Stomach (tissue), 9 donors: ENCODE measurements around the gene ICAM3. TPM values are rescaled to one million over a fixed set of nuclear protein-coding genes. Genes with fewer than 3 reads are reported as not detected.
A peak's percentile ranks its signal among the peaks of the same experiment; 100 is the strongest.

Source experiments
- DNase-seq, 2 donors: peaks; one replicate each; pipeline versions ENCODE4 v3.0.0 to v3.0.0-alpha.2; 2013 to 2019
- H3K27ac ChIP-seq, 5 donors: fragments of 200-600 bp in 4 of 5; sonication (generic) in 4 of 5; one replicate each; pipeline ENCODE4 v1.5.1; 2013 to 2019; ENCODE audit warnings: mild to moderate bottlenecking in 1 of 5, moderate library complexity in 1 of 5
- H3K27me3 ChIP-seq, 3 donors: fragments of 200-600 bp; sonication (generic); one replicate each; pipeline ENCODE4 v1.5.1; 2017 to 2019; ENCODE audit warnings: mixed run types in 1 of 3
- H3K36me3 ChIP-seq, 4 donors: fragments of 200-600 bp; sonication (generic); 1 replicate in 3 of 4; 2 replicates in 1 of 4; pipeline ENCODE4 v1.5.1; 2016 to 2019
- H3K4me1 ChIP-seq, 4 donors: fragments of 200-600 bp; sonication (generic); one replicate each; pipeline ENCODE4 v1.5.1; 2016 to 2019
- H3K4me3 ChIP-seq, 4 donors: fragments of 200-600 bp; sonication (generic) in 3 of 4; one replicate each; pipeline ENCODE4 v1.5.1; 2016 to 2019; ENCODE audit warnings: mild to moderate bottlenecking in 1 of 4
- H3K9me3 ChIP-seq, 4 donors: fragments of 200-600 bp; sonication (generic); one replicate each; pipeline ENCODE4 v1.5.1; 2016 to 2019
- EP300 ChIP-seq: sonication (generic); formaldehyde crosslinking; IDR thresholded peaks from one replicate; pipeline ENCODE4 v1.6.1; 2017; ENCODE audit warnings: antibody characterized with exemption
- POLR2A ChIP-seq, 4 donors: fragments of 450-650 bp; IDR thresholded peaks; one replicate each; pipeline ENCODE4 v1.6.1; 2016; ENCODE audit warnings: antibody characterized with exemption in 4 of 4, control low read depth in 2 of 4, mild to moderate bottlenecking in 1 of 4, moderate library complexity in 1 of 4
- POLR2AphosphoS5 ChIP-seq, 3 donors: sonication (generic); formaldehyde crosslinking; IDR thresholded peaks; one replicate each; pipeline ENCODE4 v1.6.1; 2016; ENCODE audit warnings: antibody characterized with exemption in 3 of 3
- WGBS, 5 donors: extraction: QIAGEN DNeasy Blood & Tissue Kit in 3 of 5; methylation state at CpG; one replicate each; pipeline versions ENCODE4 v1.1.5 to v1.1.7; 2013 to 2018; 5-methylcytosine and 5-hydroxymethylcytosine counted together
- intact Hi-C: fragments of 100-400 bp; cut with DNase I; formaldehyde crosslinking; loops from one replicate; pipeline ENCODE4 v1.15.1; 2023; ENCODE audit warnings: low total_unique reads
- polyA plus RNA-seq, 3 donors: library from polyadenylated mRNA; stranded (reverse); fragments of 200-250 nt; gene quantifications; one replicate each; pipeline ENCODE4 v1.2.3, GENCODE V29; 2013
- small RNA-seq, 4 donors: library from RNA; depleted of rRNA; stranded (forward); fragments of <200 nt; gene quantifications; one replicate each; pipeline ENCODE3, GENCODE V24; 2016
- total RNA-seq, 5 donors: library from RNA; depleted of rRNA; stranded (reverse); fragments of >200 nt; gene quantifications; one replicate each; pipeline versions ENCODE4 v1.1.0 to v1.2.3, GENCODE V29; 2014 to 2016
- TF ChIP-seq, protein P1 (sequence below), 7 experiments: fragments of 450-650 bp in 4 of 7; fragments of 200-600 bp in 3 of 7; sonication (generic) in 3 of 7; IDR thresholded peaks; one replicate each; pipeline ENCODE4 v1.5.1; 2016 to 2019; ENCODE audit warnings: antibody characterized with exemption in 7 of 7, control low read depth in 2 of 7, mild to moderate bottlenecking in 1 of 7
- donor health status: healthy with polysubstance abuse.
- donor health status: Bipolar disorder and iron deficiency.
- donor health status: healthy.

ICAM3 gene
- total and polyA plus RNA-seq, 8 donors = 3.5 to 17.1 (median 8.5) TPM; not detected in 1

DNA sequence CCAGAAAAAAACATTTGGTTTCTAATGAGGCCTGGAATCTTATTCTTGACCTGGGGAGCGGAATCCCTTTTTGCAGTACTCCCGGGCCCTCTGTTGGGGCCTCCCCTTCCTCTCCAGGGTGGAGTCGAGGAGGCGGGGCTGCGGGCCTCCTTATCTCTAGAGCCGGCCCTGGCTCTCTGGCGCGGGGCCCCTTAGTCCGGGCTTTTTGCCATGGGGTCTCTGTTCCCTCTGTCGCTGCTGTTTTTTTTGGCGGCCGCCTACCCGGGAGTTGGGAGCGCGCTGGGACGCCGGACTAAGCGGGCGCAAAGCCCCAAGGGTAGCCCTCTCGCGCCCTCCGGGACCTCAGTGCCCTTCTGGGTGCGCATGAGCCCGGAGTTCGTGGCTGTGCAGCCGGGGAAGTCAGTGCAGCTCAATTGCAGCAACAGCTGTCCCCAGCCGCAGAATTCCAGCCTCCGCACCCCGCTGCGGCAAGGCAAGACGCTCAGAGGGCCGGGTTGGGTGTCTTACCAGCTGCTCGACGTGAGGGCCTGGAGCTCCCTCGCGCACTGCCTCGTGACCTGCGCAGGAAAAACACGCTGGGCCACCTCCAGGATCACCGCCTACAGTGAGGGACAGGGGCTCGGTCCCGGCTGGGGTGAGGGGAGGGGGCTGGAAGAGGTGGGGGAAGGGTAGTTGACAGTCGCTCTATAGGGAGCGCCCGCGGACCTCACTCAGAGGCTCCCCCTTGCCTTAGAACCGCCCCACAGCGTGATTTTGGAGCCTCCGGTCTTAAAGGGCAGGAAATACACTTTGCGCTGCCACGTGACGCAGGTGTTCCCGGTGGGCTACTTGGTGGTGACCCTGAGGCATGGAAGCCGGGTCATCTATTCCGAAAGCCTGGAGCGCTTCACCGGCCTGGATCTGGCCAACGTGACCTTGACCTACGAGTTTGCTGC is 52.4 kb downstream of the ICAM3 start, which contains the start of gene ICAM4:
Gene ICAM4, plus strand, starts transcription at position 153 of the 935 bp plus-strand sequence. Its CDS starts 58 bp downstream, at position 211.
- H3K27ac ChIP-seq = peak within 1 kb of the TSS in 2 of 5 donors; percentile 1 to 44
- H3K36me3 ChIP-seq = peaks cover 11 to 42% (median 34%) of the 10 kb centered on the region in 4 donors
- peak within 1 kb of the TSS; percentile 9 to 38 (median 22) for H3K4me3 ChIP-seq

GRCh38 chr19:10285393-10285792 is 54.0 kb downstream of the ICAM3 start:
- Histone ChIP-seq H3K27me3 (peaks cover 21 to 63% (median 37%) of the 10 kb centered on the region in 3 donors), H3K4me1 (peaks cover 32 to 46% (median 43%) of the 10 kb centered on the region in 4 donors), H3K9me3 (no peaks in the 10 kb centered on the region), H3K36me3 (peaks cover 11 to 56% (median 41%) of the 10 kb centered on the region in 4 donors), H3K4me3 (no peak overlapping the region), H3K27ac (no peak overlapping the region)
- DNase-seq = no peak
- no peak for TF ChIP-seq POLR2AphosphoS5 (IDR thresholded peaks at IDR 0.05)
- no peak for TF ChIP-seq POLR2A (IDR thresholded peaks at IDR 0.05)
- TF ChIP-seq EP300 = no peak
- 88 to 95% (median 91%) methylated on average over 4 of the region's 4 CpGs for WGBS, 5 donors
- intact Hi-C loops = no loop called here

More for the DNA sequence above, 52.4 kb downstream of the ICAM3 start, which contains the start of gene ICAM4:
- Histone ChIP-seq H3K27me3 (peaks cover 21 to 80% (median 54%) of the 10 kb centered on the region in 3 donors), H3K9me3 (no peaks in the 10 kb centered on the region), H3K4me1 (peaks cover 49 to 63% (median 60%) of the 10 kb centered on the region in 4 donors)
- intact Hi-C loops = no loop called here
- no peak for TF ChIP-seq EP300
- TF ChIP-seq POLR2A (IDR thresholded peaks at IDR 0.05) = no peak
- no peak for TF ChIP-seq POLR2AphosphoS5 (IDR thresholded peaks at IDR 0.05)
- TF ChIP-seq, protein P1, sequence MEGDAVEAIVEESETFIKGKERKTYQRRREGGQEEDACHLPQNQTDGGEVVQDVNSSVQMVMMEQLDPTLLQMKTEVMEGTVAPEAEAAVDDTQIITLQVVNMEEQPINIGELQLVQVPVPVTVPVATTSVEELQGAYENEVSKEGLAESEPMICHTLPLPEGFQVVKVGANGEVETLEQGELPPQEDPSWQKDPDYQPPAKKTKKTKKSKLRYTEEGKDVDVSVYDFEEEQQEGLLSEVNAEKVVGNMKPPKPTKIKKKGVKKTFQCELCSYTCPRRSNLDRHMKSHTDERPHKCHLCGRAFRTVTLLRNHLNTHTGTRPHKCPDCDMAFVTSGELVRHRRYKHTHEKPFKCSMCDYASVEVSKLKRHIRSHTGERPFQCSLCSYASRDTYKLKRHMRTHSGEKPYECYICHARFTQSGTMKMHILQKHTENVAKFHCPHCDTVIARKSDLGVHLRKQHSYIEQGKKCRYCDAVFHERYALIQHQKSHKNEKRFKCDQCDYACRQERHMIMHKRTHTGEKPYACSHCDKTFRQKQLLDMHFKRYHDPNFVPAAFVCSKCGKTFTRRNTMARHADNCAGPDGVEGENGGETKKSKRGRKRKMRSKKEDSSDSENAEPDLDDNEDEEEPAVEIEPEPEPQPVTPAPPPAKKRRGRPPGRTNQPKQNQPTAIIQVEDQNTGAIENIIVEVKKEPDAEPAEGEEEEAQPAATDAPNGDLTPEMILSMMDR (IDR thresholded peaks at IDR 0.05) = no peak
- 4 to 6% (median 5%) methylated on average over 31 to 59 of the region's 59 CpGs for WGBS, 5 donors
- peak; percentile 81 to 86 for DNase-seq

DNA sequence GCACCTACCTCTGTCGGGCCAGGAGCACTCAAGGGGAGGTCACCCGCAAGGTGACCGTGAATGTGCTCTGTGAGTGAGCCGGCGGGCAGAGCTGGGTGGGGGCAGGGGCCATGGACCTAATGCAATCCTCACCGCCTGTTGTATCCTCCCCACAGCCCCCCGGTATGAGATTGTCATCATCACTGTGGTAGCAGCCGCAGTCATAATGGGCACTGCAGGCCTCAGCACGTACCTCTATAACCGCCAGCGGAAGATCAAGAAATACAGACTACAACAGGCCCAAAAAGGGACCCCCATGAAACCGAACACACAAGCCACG is 54.5 kb downstream of the ICAM3 start:
- Histone ChIP-seq H3K27me3 (peaks cover 21 to 59% (median 32%) of the 10 kb centered on the region in 3 donors), H3K4me3 (no peak overlapping the region), H3K27ac (no peak overlapping the region), H3K4me1 (peaks cover 27 to 42% (median 38%) of the 10 kb centered on the region in 4 donors), H3K36me3 (peaks cover 11 to 61% (median 43%) of the 10 kb centered on the region in 4 donors), H3K9me3 (no peaks in the 10 kb centered on the region)
- TF ChIP-seq, protein P1 (IDR thresholded peaks at IDR 0.05) = no peak
- TF ChIP-seq POLR2A (IDR thresholded peaks at IDR 0.05) (no peak), EP300 (no peak), POLR2AphosphoS5 (IDR thresholded peaks at IDR 0.05) (no peak)
- intact Hi-C loops = no loop called here
- WGBS, 5 donors = 90 to 98% (median 94%) methylated on average over 13 of the region's 13 CpGs
- DNase-seq = no peak

DNA sequence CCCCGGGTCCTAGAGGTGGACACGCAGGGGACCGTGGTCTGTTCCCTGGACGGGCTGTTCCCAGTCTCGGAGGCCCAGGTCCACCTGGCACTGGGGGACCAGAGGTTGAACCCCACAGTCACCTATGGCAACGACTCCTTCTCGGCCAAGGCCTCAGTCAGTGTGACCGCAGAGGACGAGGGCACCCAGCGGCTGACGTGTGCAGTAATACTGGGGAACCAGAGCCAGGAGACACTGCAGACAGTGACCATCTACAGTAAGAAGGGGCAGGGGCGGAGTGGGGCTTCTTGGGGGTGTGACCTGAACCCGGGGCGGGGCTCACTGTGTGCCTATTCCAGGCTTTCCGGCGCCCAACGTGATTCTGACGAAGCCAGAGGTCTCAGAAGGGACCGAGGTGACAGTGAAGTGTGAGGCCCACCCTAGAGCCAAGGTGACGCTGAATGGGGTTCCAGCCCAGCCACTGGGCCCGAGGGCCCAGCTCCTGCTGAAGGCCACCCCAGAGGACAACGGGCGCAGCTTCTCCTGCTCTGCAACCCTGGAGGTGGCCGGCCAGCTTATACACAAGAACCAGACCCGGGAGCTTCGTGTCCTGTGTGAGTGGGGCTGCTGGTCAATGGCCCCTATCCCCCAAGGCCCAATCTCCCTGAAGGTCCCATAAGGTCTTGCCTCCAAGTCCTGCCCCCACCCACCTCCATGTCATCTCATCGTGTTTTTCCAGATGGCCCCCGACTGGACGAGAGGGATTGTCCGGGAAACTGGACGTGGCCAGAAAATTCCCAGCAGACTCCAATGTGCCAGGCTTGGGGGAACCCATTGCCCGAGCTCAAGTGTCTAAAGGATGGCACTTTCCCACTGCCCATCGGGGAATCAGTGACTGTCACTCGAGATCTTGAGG is 55.1 kb downstream of the ICAM3 start:
- Histone ChIP-seq H3K36me3 (peaks cover 11 to 67% (median 44%) of the 10 kb centered on the region in 4 donors), H3K27ac (no peak overlapping the region), H3K27me3 (peaks cover 15 to 53% (median 26%) of the 10 kb centered on the region in 3 donors), H3K9me3 (no peaks in the 10 kb centered on the region), H3K4me3 (no peak overlapping the region), H3K4me1 (peaks cover 21 to 41% (median 32%) of the 10 kb centered on the region in 4 donors)
- TF ChIP-seq, protein P1 (IDR thresholded peaks at IDR 0.05) = no peak
- TF ChIP-seq POLR2AphosphoS5 (IDR thresholded peaks at IDR 0.05) = no peak
- intact Hi-C loops = no loop called here
- DNase-seq = no peak
- 91 to 95% (median 93%) methylated on average over 33 to 34 of the region's 34 CpGs for WGBS, 5 donors

Small RNAs within 50 kb of the gene (small RNA-seq; reads per million reads assigned to genes)
- gene AC011511.1 (0 reads per million in 4 donors), gene AC011511.4 (0 reads per million in 4 donors)

Other genes with a start within 250 kb of the ICAM3 start
- 1 to 10 TPM in 2 of 5 donors, not detected in 3; 5.1 to 5.2 TPM for gene ANGPTL6, start 236.9 kb downstream of the ICAM3 start, total RNA-seq
- 1 to 10 TPM in 1 of 3 donors, under 1 TPM in 2; 0.68 to 2.3 (median 0.75) TPM for gene ANGPTL6, start 236.9 kb downstream of the ICAM3 start, polyA plus RNA-seq
- gene PPAN, start 233.3 kb downstream of the ICAM3 start, total RNA-seq = 10 to 100 TPM in 4 of 5 donors, 1 to 10 TPM in 1; 1.2 to 39.7 (median 20.4) TPM
- gene PPAN, start 233.3 kb downstream of the ICAM3 start, polyA plus RNA-seq = 10 to 100 TPM; 33.8 to 52.3 (median 41.4) TPM
- 10 to 100 TPM in 2 of 5 donors, 1 to 10 TPM in 3; 1.8 to 24.8 (median 3.2) TPM for gene P2RY11, start 227.9 kb downstream of the ICAM3 start, total RNA-seq
- gene P2RY11, start 227.9 kb downstream of the ICAM3 start, polyA plus RNA-seq = 1 to 10 TPM; 4.9 to 7.8 (median 5.1) TPM
- gene EIF3G, start 219.7 kb downstream of the ICAM3 start, total RNA-seq = 100 to 1,000 TPM; 144 to 324 (median 252) TPM
- gene EIF3G, start 219.7 kb downstream of the ICAM3 start, polyA plus RNA-seq = 100 to 1,000 TPM; 206 to 324 (median 225) TPM
- gene DNMT1, start 144.7 kb downstream of the ICAM3 start, total RNA-seq = 10 to 100 TPM; 32.1 to 92.0 (median 58.9) TPM
- 10 to 100 TPM; 16.6 to 29.3 (median 23.2) TPM for gene DNMT1, start 144.7 kb downstream of the ICAM3 start, polyA plus RNA-seq
- 10 to 100 TPM in 1 of 5 donors, 1 to 10 TPM in 1, under 1 TPM in 2, not detected in 1; 0.29 to 11.7 (median 5.1) TPM for gene S1PR2, start 108.3 kb downstream of the ICAM3 start, total RNA-seq
- 1 to 10 TPM; 2.4 to 2.9 (median 2.7) TPM for gene S1PR2, start 108.3 kb downstream of the ICAM3 start, polyA plus RNA-seq
- 100 to 1,000 TPM in 1 of 5 donors, 10 to 100 TPM in 4; 16.1 to 314 (median 58.4) TPM for gene MRPL4, start 87.4 kb downstream of the ICAM3 start, total RNA-seq
- 10 to 100 TPM; 48.7 to 53.1 (median 51.8) TPM for gene MRPL4, start 87.4 kb downstream of the ICAM3 start, polyA plus RNA-seq
- gene ICAM1, start 68.5 kb downstream of the ICAM3 start, total RNA-seq = 10 to 100 TPM in 2 of 5 donors, 1 to 10 TPM in 3; 2.3 to 15.6 (median 8.7) TPM
- 1 to 10 TPM; 7.9 to 9.5 (median 8.8) TPM for gene ICAM1, start 68.5 kb downstream of the ICAM3 start, polyA plus RNA-seq
- 1 to 10 TPM in 1 of 5 donors, not detected in 4; 1.9 TPM for gene ICAM4, start 52.7 kb downstream of the ICAM3 start, total RNA-seq
- under 1 TPM in 2 of 3 donors, not detected in 1; 0.56 to 0.85 TPM for gene ICAM4, start 52.7 kb downstream of the ICAM3 start, polyA plus RNA-seq
- gene ICAM5, start 49.7 kb downstream of the ICAM3 start, total RNA-seq = under 1 TPM in 1 of 5 donors, not detected in 4; 0.45 TPM
- gene ICAM5, start 49.7 kb downstream of the ICAM3 start, polyA plus RNA-seq = under 1 TPM in 2 of 3 donors, not detected in 1; 0.12 to 0.50 TPM
- gene ZGLP1, start 29.8 kb downstream of the ICAM3 start, total RNA-seq = 1 to 10 TPM in 2 of 5 donors, not detected in 3; 2.2 to 2.3 TPM
- gene ZGLP1, start 29.8 kb downstream of the ICAM3 start, polyA plus RNA-seq = 1 to 10 TPM; 3.7 to 8.6 (median 4.3) TPM
- gene FDX2, start 23.6 kb downstream of the ICAM3 start, total RNA-seq = 10 to 100 TPM in 2 of 5 donors, 1 to 10 TPM in 1, under 1 TPM in 1, not detected in 1; 0.89 to 54.3 (median 14.9) TPM
- gene FDX2, start 23.6 kb downstream of the ICAM3 start, polyA plus RNA-seq = 10 to 100 TPM; 28.8 to 32.9 (median 29.5) TPM
- 10 to 100 TPM in 4 of 5 donors, 1 to 10 TPM in 1; 7.5 to 74.7 (median 21.4) TPM for gene RAVER1, start 6.1 kb downstream of the ICAM3 start, total RNA-seq
- 1 to 10 TPM; 3.3 to 9.3 (median 7.2) TPM for gene RAVER1, start 6.1 kb downstream of the ICAM3 start, polyA plus RNA-seq
- gene TYK2, start 40.9 kb upstream of the ICAM3 start, total RNA-seq = 100 to 1,000 TPM in 4 of 5 donors, 10 to 100 TPM in 1; 45.2 to 365 (median 314) TPM
- 100 to 1,000 TPM in 2 of 3 donors, 10 to 100 TPM in 1; 88.8 to 144 (median 107) TPM for gene TYK2, start 40.9 kb upstream of the ICAM3 start, polyA plus RNA-seq
- 100 to 1,000 TPM in 4 of 5 donors, 10 to 100 TPM in 1; 84.3 to 390 (median 174) TPM for gene CDC37, start 63.9 kb upstream of the ICAM3 start, total RNA-seq
- 100 to 1,000 TPM; 145 to 179 (median 164) TPM for gene CDC37, start 63.9 kb upstream of the ICAM3 start, polyA plus RNA-seq
- gene PDE4A, start 80.9 kb upstream of the ICAM3 start, total RNA-seq = 10 to 100 TPM in 2 of 5 donors, 1 to 10 TPM in 3; 2.3 to 30.7 (median 8.9) TPM
- gene PDE4A, start 80.9 kb upstream of the ICAM3 start, polyA plus RNA-seq = 10 to 100 TPM in 2 of 3 donors, 1 to 10 TPM in 1; 5.0 to 12.9 (median 11.0) TPM
- 10 to 100 TPM; 15.8 to 84.9 (median 24.6) TPM for gene KEAP1, start 163.7 kb upstream of the ICAM3 start, total RNA-seq
- gene KEAP1, start 163.7 kb upstream of the ICAM3 start, polyA plus RNA-seq = 10 to 100 TPM; 49.6 to 88.1 (median 52.3) TPM
- under 1 TPM in 1 of 5 donors, not detected in 4; 0.73 TPM for gene S1PR5, start 177.8 kb upstream of the ICAM3 start, total RNA-seq
- 10 to 100 TPM in 1 of 3 donors, under 1 TPM in 1, not detected in 1; 0.19 to 13.3 TPM for gene S1PR5, start 177.8 kb upstream of the ICAM3 start, polyA plus RNA-seq
- gene ATG4D, start 204.3 kb upstream of the ICAM3 start, total RNA-seq = 100 to 1,000 TPM in 1 of 5 donors, 10 to 100 TPM in 3, 1 to 10 TPM in 1; 2.3 to 336 (median 26.2) TPM
- 10 to 100 TPM; 26.3 to 48.9 (median 27.2) TPM for gene ATG4D, start 204.3 kb upstream of the ICAM3 start, polyA plus RNA-seq
- 100 to 1,000 TPM in 1 of 5 donors, 10 to 100 TPM in 3, 1 to 10 TPM in 1; 4.2 to 116 (median 18.7) TPM for gene KRI1, start 226.4 kb upstream of the ICAM3 start, total RNA-seq
- 10 to 100 TPM; 11.8 to 35.1 (median 12.5) TPM for gene KRI1, start 226.4 kb upstream of the ICAM3 start, polyA plus RNA-seq
- 1 to 10 TPM in 3 of 5 donors, not detected in 2; 4.1 to 8.8 (median 5.5) TPM for gene CDKN2D, start 229.4 kb upstream of the ICAM3 start, total RNA-seq
- 10 to 100 TPM in 1 of 3 donors, 1 to 10 TPM in 2; 8.1 to 11.8 (median 9.3) TPM for gene CDKN2D, start 229.4 kb upstream of the ICAM3 start, polyA plus RNA-seq
- gene AP1M2, start 247.7 kb upstream of the ICAM3 start, total RNA-seq = 100 to 1,000 TPM in 1 of 5 donors, 10 to 100 TPM in 4; 11.7 to 687 (median 61.0) TPM
- gene AP1M2, start 247.7 kb upstream of the ICAM3 start, polyA plus RNA-seq = 100 to 1,000 TPM in 2 of 3 donors, 10 to 100 TPM in 1; 74.6 to 116 (median 112) TPM